Right lobe of liver (tissue), 6 donors: ENCODE data around the gene HRH2. TPM values are rescaled to one million over a fixed set of nuclear protein-coding genes. Genes with fewer than 3 reads are reported as not detected.
A peak's percentile ranks its signal among the peaks of the same experiment; 100 is the strongest.

Experiments used
- ATAC-seq, 4 donors: fragments of 200-7000 bp; cut with Tn5 transposase; one replicate each; pipeline ENCODE4 v1.9.1; 2020; ENCODE audit warnings: mild to moderate bottlenecking in 4 of 4, moderate library complexity in 4 of 4
- DNase-seq, 3 donors: peaks; one replicate each; pipeline ENCODE4 v3.0.0-alpha.2; 2020
- H3K27ac ChIP-seq, 3 donors: fragments of 200-600 bp; one replicate each; pipeline ENCODE4 v1.8.0; 2022
- H3K27me3 ChIP-seq, 2 donors: fragments of 200-600 bp; one replicate each; pipeline ENCODE4 v1.8.0; 2022
- H3K36me3 ChIP-seq, 4 donors: fragments of 200-600 bp; sonication (generic) in 1 of 4; one replicate each; pipeline versions ENCODE4 v1.5.1 to v1.8.0; 2017 to 2022; ENCODE audit warnings: control low read depth in 1 of 4
- H3K4me1 ChIP-seq, 4 donors: fragments of 200-600 bp; sonication (generic) in 1 of 4; one replicate each; pipeline versions ENCODE4 v1.5.1 to v1.8.0; 2017 to 2022; ENCODE audit warnings: control low read depth in 1 of 4
- H3K4me3 ChIP-seq, 3 donors: fragments of 200-600 bp; one replicate each; pipeline ENCODE4 v1.8.0; 2022
- H3K9me3 ChIP-seq, 4 donors: fragments of 200-600 bp; sonication (generic) in 1 of 4; one replicate each; pipeline versions ENCODE4 v1.5.1 to v1.8.0; 2017 to 2022; ENCODE audit warnings: control low read depth in 1 of 4
- POLR2A ChIP-seq: fragments of 450-650 bp; IDR thresholded peaks from one replicate; pipeline ENCODE4 v1.6.1; 2017; ENCODE audit warnings: antibody characterized with exemption, mild to moderate bottlenecking
- WGBS: methylation state at CpG from one replicate; pipeline ENCODE4 v1.1.6; 2018; ENCODE audit warnings: low coverage, low lambda C conversion rate; ENCODE audit not compliant: insufficient coverage; ENCODE audit errors: missing lambda C conversion rate; 5-methylcytosine and 5-hydroxymethylcytosine counted together
- intact Hi-C, 2 donors: fragments of 100-400 bp; cut with DNase I; formaldehyde crosslinking; loops; one replicate each; pipeline versions ENCODE4 v1.11.2 to v1.14.1; 2022
- total RNA-seq, 6 experiments: library from RNA; depleted of rRNA in 2 of 6; stranded (reverse); fragments of >200 nt in 2 of 6; fragmentation: NEBNext Ultra II Directional in 3 of 6; extraction: Animal tissue kit (Norgen Biotek cat#: 25700) in 3 of 6; gene quantifications; one replicate each; pipeline versions ENCODE4 v1.1.0 to v1.2.4, GENCODE V29; 2016 to 2023
- TF ChIP-seq, protein P1 (sequence below), 4 donors: fragments of 200-600 bp in 3 of 4; fragments of 450-650 bp in 1 of 4; IDR thresholded peaks; one replicate each; pipeline versions ENCODE4 v1.5.1 to v1.8.0; 2016 to 2022; ENCODE audit warnings: antibody characterized with exemption in 4 of 4, mild to moderate bottlenecking in 2 of 4
- donor health status: DM: no; HTN: yes; CAD: no.
- donor health status: DM: no; HTN: no; CAD: no.
- donor health status: DM: no; HTN: no; CAD: no.
- donor health status: DM: no; HTN: yes; CAD: no.
- donor health status: DM: no; HTN: yes; CAD: no.

Gene HRH2
- total RNA-seq, 6 experiments from 2014 or later: 0.29 to 2.5 (median 0.87) TPM

DNA sequence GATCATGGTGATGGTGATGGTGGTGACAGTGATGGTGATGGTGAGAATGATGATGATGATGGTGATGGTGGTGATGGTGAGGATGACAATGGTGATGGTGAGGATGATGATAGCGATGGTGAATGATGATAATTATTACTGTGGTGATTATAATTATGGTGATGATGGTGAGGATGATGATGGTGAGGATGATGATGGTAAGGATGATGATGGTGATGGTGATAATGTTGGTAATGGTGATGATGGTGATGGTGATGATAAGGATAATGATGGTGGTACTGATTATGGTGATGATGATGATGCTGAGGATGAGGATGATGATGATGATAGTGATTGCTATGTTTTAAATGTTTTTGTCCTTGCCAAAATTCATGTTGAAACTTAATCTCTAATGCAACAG, 37.3 kb upstream of the HRH2 start:
- ATAC-seq (no peak), DNase-seq (no peak)
- TF ChIP-seq, protein P1, sequence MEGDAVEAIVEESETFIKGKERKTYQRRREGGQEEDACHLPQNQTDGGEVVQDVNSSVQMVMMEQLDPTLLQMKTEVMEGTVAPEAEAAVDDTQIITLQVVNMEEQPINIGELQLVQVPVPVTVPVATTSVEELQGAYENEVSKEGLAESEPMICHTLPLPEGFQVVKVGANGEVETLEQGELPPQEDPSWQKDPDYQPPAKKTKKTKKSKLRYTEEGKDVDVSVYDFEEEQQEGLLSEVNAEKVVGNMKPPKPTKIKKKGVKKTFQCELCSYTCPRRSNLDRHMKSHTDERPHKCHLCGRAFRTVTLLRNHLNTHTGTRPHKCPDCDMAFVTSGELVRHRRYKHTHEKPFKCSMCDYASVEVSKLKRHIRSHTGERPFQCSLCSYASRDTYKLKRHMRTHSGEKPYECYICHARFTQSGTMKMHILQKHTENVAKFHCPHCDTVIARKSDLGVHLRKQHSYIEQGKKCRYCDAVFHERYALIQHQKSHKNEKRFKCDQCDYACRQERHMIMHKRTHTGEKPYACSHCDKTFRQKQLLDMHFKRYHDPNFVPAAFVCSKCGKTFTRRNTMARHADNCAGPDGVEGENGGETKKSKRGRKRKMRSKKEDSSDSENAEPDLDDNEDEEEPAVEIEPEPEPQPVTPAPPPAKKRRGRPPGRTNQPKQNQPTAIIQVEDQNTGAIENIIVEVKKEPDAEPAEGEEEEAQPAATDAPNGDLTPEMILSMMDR (IDR thresholded peaks at IDR 0.05): no peak
- no peak for TF ChIP-seq POLR2A
- no peaks in the 10 kb centered on the region for H3K36me3 ChIP-seq
- H3K4me1 ChIP-seq: no peaks in the 10 kb centered on the region
- H3K9me3 ChIP-seq: no peaks in the 10 kb centered on the region
- no peak overlapping the region for H3K4me3 ChIP-seq
- intact Hi-C loops: no loop called here
- H3K27ac ChIP-seq: no peak overlapping the region
- 36% methylated on average over 1 of the region's 1 CpG for WGBS
- H3K27me3 ChIP-seq: no peaks in the 10 kb centered on the region

DNA sequence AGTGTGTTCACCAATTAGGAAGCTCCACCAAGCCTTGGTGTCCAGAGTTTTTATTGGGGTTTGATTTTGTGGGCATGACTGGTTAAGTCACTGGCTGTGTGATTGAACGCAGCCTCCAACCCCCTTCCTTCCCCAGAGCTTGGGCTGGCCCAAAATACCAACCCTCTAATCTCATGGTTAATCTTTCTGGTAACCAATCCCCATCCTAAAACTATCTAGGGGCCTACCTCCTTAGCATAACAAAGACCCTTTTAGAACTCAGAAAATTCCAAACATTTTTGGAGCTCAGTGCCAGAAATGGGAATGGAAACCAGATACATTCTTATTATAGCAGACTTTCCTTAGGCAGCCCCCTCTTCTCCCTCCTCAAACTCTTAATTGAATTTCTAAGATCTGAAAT, 35.9 kb upstream of the HRH2 start:
- intact Hi-C loops: no loop called here
- ATAC-seq (no peak), DNase-seq (no peak)
- H3K36me3 ChIP-seq: no peaks in the 10 kb centered on the region
- H3K27me3 ChIP-seq: no peaks in the 10 kb centered on the region
- H3K9me3 ChIP-seq: no peaks in the 10 kb centered on the region
- H3K4me1 ChIP-seq: no peaks in the 10 kb centered on the region
- H3K27ac ChIP-seq: no peak overlapping the region
- H3K4me3 ChIP-seq: no peak overlapping the region
- TF ChIP-seq POLR2A: no peak
- TF ChIP-seq, protein P1 (IDR thresholded peaks at IDR 0.05): no peak
- 18% methylated on average over 1 of the region's 1 CpG for WGBS

DNA sequence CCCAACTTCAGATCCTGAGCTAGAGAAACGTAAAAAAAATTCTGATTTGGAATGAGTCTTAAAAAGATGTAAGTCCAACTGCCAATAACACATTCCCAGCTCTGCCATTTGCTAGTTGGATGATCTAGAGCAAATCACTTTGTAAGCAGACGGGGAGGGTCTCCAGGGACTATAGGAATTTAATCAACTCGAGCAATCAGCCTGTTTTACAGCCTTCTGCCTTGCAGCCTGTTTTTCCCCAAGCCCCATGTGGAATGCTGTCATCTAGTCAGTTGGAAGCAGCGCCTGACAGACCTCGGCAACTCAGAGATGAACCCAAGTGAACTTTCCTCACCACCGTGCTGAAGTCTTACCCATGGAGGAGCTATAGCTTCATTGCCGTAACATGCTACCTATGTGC, 34.8 kb upstream of the HRH2 start:
- intact Hi-C loops: no loop called here

DNA sequence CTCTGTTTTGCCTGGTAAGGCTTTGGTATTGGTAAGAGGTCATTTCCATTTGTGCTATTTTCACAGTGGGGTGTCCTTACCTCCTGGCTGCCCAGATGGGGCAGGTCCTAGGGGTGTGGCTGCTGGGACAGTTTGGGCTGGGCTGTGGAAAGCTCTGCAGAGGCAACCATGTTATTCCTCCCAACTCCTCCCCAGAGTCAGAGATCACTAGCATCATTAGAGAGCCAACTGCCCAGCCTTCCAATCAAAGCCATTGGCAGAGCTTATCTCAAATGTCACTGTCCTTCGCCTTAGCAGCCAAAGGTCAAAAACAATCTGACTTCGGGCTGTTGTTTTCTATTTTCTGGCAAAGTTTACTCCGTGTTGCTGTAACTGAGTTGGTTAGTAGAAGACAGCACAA, 33.6 kb upstream of the HRH2 start:
- WGBS: 15% methylated on average over 3 of the region's 3 CpGs
- no peak for TF ChIP-seq POLR2A
- TF ChIP-seq, protein P1 (IDR thresholded peaks at IDR 0.05): no peak

More for the DNA sequence above, 34.8 kb upstream of the HRH2 start:
- Histone ChIP-seq H3K9me3 (no peaks in the 10 kb centered on the region), H3K27me3 (no peaks in the 10 kb centered on the region), H3K4me1 (no peaks in the 10 kb centered on the region), H3K27ac (no peak overlapping the region), H3K36me3 (no peaks in the 10 kb centered on the region), H3K4me3 (no peak overlapping the region)
- ATAC-seq: no peak
- DNase-seq: no peak
- 45% methylated on average over 3 of the region's 7 CpGs for WGBS
- no peak for TF ChIP-seq POLR2A
- TF ChIP-seq, protein P1 (IDR thresholded peaks at IDR 0.05): no peak

DNA sequence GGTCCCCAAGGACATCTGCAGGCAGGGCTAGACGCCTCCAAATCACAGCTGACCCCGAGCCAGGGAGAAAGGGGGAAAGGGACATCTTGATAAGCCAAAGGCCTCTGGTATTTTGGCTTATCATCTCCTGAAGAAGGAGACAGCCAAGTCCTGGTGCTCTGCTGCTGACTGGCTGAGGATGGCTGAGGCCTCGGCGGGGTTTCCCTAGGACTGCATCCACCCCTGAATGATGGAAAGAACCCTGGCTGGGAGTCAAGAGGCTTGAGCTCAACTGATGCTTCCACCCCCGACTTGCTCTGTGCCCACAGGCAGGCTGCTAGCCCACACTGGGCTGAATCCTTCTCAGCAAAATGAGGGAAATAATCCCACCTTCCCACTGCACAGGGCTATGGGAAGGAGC, 30.9 kb upstream of the HRH2 start:
- H3K36me3 ChIP-seq: no peaks in the 10 kb centered on the region
- 100% methylated on average over 1 of the region's 5 CpGs for WGBS
- no peak overlapping the region for H3K4me3 ChIP-seq
- DNase-seq (no peak), ATAC-seq (no peak)
- no peaks in the 10 kb centered on the region for H3K9me3 ChIP-seq
- no peaks in the 10 kb centered on the region for H3K4me1 ChIP-seq
- intact Hi-C loops: no loop called here
- no peak overlapping the region for H3K27ac ChIP-seq
- H3K27me3 ChIP-seq: no peaks in the 10 kb centered on the region
- TF ChIP-seq POLR2A: no peak
- TF ChIP-seq, protein P1 (IDR thresholded peaks at IDR 0.05): no peak

More for the DNA sequence above, 33.6 kb upstream of the HRH2 start:
- no peak overlapping the region for H3K4me3 ChIP-seq
- intact Hi-C loops: no loop called here
- DNase-seq (no peak), ATAC-seq (peak in 2 of 4 donors; percentile 27 to 74)
- no peaks in the 10 kb centered on the region for H3K27me3 ChIP-seq
- no peaks in the 10 kb centered on the region for H3K9me3 ChIP-seq
- no peak overlapping the region for H3K27ac ChIP-seq
- no peaks in the 10 kb centered on the region for H3K4me1 ChIP-seq
- no peaks in the 10 kb centered on the region for H3K36me3 ChIP-seq
